Measurements from ENCODE around the gene FOXC1. TPM values are rescaled to one million over a fixed set of nuclear protein-coding genes. Genes with fewer than 3 reads are reported as not detected.

FOXC1 gene
- polyA plus RNA-seq, 5 donors = 0.68 to 0.93 (median 0.81) TPM

GRCh38 chr6:1581120-1581991 lies 28.4 kb upstream of the FOXC1 start:
- DNase-seq = no peak

DNA sequence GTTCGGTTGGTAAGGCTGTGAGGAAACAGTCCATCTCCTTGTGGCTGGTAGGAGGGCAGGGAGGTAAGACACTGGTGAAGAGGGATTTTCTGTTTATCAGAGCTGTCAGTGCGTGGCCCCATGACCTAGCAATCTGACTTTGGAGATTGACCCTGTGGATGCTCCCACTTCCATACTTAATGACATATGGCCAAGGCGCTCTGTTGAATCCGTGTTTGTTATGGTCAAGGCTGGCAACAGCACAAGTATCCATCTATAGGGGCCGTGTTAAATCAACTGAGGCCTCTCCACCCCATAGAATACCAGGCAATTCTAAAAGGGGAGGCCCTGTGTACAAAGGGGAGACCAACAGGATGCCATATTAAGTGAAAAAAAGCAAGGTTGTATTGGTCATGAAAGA lies 25.6 kb upstream of the FOXC1 start:
- DNase-seq = no peak

- no peak for DNase-seq
Measured at GRCh38 chr6:1584996-1585668, 24.6 kb upstream of the FOXC1 start.

GRCh38 chr6:1585669-1586049 lies 24.1 kb upstream of the FOXC1 start:
- DNase-seq = no peak

DNA sequence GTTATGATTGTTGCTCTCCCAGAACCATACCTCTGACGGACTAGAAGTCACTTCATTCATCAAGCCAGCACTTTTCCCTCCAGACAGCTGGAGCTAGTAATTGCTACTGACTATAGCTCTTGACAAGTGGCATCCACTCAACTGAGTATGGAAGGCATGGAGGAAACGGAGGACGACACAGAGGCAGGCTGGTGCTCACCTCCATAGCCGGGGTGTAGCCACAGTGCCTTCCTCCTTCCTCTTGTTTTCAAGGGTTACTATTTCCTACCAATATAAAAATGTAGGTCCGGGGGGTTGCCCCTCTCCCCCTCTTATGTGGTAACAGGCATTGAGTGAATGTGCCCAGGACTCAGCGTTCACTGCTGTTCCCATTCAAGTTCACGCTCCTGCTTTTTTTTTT lies 23.5 kb upstream of the FOXC1 start:
- DNase-seq = no peak

GRCh38 chr6:1586861-1587450 lies 22.8 kb upstream of the FOXC1 start:
- no peak for DNase-seq

DNA sequence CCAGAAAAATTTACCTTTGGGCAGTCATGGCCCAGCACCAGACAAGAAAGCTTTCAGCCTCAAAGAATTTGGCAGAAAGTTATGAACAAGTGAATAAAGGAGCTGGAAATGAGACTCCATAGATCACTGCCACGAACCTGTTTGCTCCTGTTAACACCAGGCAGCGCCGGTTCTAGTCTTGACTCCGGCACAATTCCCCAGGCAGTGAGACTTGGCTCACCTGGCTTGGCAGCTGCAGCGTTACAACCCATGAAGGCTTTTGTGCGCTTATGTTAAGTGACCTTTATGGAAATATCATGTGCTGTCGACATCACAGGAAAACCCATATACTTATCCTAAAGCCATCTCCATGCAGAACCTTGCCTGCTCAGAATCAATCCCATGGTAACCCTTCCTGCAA lies 22.2 kb upstream of the FOXC1 start:
- no peak for DNase-seq

GRCh38 chr6:1587977-1588376 lies 21.7 kb upstream of the FOXC1 start:
- no peak for DNase-seq

DNA sequence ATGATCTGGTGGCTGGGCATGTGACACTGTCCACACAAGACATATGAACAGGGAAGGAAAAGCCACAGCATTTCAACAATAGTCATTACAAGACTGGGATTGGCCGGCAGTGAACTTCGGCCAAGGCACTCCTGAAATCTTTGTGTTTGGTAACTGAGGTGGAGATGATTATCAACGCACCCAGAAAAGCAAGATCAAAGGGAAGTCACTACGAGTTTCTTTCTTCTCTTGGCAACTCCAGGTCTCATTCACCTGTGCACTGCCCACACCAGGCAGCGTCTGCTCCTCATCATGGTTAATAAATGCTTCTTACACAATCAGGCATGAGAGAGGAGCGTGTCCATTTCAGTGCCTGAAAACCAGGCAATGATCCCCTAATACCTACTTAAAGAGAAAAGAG lies 20.5 kb upstream of the FOXC1 start:
- DNase-seq = no peak

- DNase-seq = no peak
Measured at GRCh38 chr6:1590580-1590979, 19.1 kb upstream of the FOXC1 start.

- DNase-seq = no peak
Measured at GRCh38 chr6:1591243-1591642, 18.5 kb upstream of the FOXC1 start.

DNA sequence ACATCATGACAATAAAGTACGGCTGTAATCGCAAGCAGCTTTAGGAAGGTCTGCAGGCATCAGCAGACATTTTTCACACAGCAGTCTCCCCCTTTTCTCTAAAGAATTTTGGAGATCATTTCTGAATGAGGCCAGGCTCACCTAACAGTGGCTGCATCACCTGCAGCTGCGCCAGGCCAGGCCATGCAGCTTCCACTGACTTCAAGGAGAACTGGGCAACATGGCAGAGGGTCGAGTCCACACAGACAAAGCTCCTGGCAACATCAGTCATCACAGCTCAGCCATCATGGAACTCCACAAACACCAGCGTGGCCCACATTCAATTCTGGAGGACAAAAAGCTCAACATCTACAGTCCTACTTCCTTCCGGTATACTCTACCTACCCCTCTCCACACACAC lies 17.8 kb upstream of the FOXC1 start:
- no peak for DNase-seq

DNA sequence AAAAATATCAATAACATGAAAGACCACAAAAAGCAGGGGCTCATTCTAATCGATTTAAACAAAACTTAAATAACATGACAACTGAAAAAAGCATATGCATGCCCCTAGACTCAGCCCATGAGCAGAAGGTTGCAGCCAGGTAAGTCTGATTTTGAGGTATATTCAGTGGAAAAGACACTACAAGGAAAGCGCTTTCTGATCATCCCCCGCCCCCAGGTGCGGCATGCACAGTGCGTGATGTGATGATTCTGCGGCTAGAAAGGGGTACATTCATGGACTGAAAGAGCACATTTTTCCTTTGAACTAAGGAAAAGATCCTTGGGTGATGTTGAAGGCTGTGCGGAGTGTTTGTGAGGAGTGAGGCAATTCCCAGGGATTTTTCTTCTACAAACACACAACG lies 16.9 kb upstream of the FOXC1 start:
- DNase-seq = no peak

DNA sequence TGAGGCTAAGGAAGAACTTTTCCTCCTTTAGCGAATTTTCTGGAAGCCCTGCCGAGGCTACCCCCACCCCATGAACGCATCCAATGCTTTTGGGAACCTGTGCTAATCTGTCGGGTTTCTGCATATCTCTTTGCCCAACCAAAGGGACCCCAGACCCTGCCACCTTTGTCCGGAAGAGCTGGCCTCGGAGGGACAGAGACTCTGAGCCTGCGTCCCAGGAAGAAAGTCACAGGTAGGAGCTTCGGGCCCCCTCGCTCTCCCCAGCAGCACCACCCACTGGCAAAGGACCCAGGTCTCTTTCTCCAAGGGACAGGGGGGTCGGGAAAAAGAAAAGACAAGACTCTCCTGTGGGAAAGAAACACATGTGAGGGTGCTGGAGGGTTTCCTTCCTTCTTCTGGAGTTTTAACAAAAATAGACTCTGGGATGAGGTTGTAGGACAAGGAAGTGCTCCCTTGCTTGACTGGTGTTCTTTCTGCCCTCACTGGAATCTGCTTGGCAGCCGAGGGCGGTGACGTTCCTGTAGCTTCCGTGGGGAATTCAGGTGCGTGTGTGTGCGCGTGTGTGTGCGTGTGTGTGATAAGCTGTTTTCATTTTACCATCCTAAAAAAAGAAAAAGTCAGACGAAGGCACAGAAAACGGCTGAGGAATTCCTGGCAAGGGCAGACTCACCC lies 16.3 kb upstream of the FOXC1 start:
- no peak for DNase-seq

- no peak for DNase-seq
Measured at GRCh38 chr6:1593958-1594314, 15.8 kb upstream of the FOXC1 start.

- no peak for DNase-seq
Measured at GRCh38 chr6:1594445-1595200, 15.1 kb upstream of the FOXC1 start.

GRCh38 chr6:1595271-1596087 lies 14.2 kb upstream of the FOXC1 start:
- DNase-seq = no peak

DNA sequence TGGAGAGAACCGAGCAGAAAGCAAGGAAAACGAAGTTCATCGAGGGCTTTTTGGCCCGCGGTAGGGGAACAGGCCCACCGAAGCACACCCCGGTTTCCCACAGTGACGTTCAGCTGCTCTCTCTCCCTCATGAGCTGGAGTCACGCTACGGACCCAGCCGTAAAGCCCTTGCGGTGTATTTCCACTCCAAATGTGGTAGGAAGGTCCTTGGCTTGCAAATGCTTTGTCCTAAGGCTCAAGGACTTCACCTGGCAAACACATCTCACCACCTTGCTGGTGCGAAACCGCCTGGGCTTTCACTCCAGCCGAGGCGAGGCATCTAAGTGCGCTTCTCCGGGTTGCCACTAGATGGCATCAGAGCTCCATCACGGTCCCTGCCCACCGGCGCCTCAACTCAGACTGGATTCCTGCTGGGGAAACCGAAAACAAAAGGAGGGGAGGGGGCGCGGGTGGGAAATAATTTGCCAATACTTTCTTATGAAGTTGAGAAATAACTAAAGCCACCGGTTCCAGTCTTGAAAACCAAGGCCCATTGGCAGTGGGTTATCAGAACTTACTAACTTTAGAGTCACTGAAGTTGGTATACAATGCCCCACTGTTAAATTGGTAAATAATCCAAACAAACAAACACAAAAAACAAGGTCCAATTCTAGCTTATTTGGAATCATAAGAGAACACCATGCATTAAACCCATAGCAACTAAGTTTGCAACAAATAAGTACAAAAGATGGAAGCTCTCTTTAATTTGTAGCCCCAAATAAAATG lies 13.4 kb upstream of the FOXC1 start:
- DNase-seq = peak in 1 of 2 donors; percentile 67

GRCh38 chr6:1597121-1597744 lies 12.5 kb upstream of the FOXC1 start:
- DNase-seq = no peak

GRCh38 chr6:1597924-1598323 lies 11.8 kb upstream of the FOXC1 start:
- no peak for DNase-seq
